K562 (cell line): Measurements from ENCODE around the gene GYS1. TPM values are rescaled to one million over a fixed set of nuclear protein-coding genes. Genes with fewer than 3 reads are reported as not detected.
A peak's percentile ranks its signal among the peaks of the same experiment; 100 is the strongest.

Experiments used
- BDP1 ChIP-seq: IDR thresholded peaks from 3 replicates; pipeline ENCODE4 v1.6.1; 2011; ENCODE audit not compliant: insufficient read length, insufficient read depth
- E2F5 ChIP-seq: sonication (generic); formaldehyde crosslinking; IDR thresholded peaks from 2 replicates; pipeline ENCODE4 v1.8.0; 2022; ENCODE audit warnings: mild to moderate bottlenecking, missing genetic modification reagents
- EP400 ChIP-seq: fragments of 450-650 bp; IDR thresholded peaks from 2 replicates; pipeline ENCODE4 v1.6.1; 2017; ENCODE audit warnings: antibody characterized with exemption, mild to moderate bottlenecking, moderate library complexity
- EZH2 ChIP-seq: IDR thresholded peaks from 2 replicates; pipeline ENCODE4 v1.6.1; 2012; ENCODE audit warnings: low read depth, mild to moderate bottlenecking, inconsistent platforms, low read length, borderline replicate concordance
- FOXA1 ChIP-seq: fragments of 450-650 bp; IDR thresholded peaks from 2 replicates; pipeline ENCODE4 v1.6.1; 2016; ENCODE audit warnings: mild to moderate bottlenecking, borderline replicate concordance
- FOXJ3 ChIP-seq: sonication (generic); formaldehyde crosslinking; IDR thresholded peaks from 2 replicates; pipeline ENCODE4 v1.4.0; 2020; ENCODE audit warnings: mild to moderate bottlenecking, missing genetic modification reagents
- GTF2A2 ChIP-seq: IDR thresholded peaks from 2 replicates; pipeline ENCODE4 v1.6.1; 2016; ENCODE audit warnings: mild to moderate bottlenecking, missing genetic modification characterization, missing compliant biosample characterization
- HDAC1 ChIP-seq, 2 experiments: fragments of 450-650 bp; IDR thresholded peaks; 2 replicates each; pipeline ENCODE4 v1.6.1; 2016 to 2017; ENCODE audit warnings: inconsistent platforms in 1 of 2, mild to moderate bottlenecking in 1 of 2, moderate library complexity in 1 of 2
- HDAC3 ChIP-seq: fragments of 450-650 bp; IDR thresholded peaks from 2 replicates; pipeline ENCODE4 v1.6.1; 2018; ENCODE audit warnings: borderline replicate concordance, mild to moderate bottlenecking, moderate library complexity; ENCODE audit not compliant: partially characterized antibody
- HMG20A ChIP-seq: fragments of 450-650 bp; formaldehyde crosslinking; conservative IDR thresholded peaks from 2 replicates; pipeline ENCODE4 v1.4.0; 2020; ENCODE audit warnings: mild to moderate bottlenecking, mixed read lengths
- MTA3 ChIP-seq: fragments of 450-650 bp; formaldehyde crosslinking; IDR thresholded peaks from 2 replicates; pipeline ENCODE4 v1.6.1; 2017; ENCODE audit warnings: mild to moderate bottlenecking, borderline replicate concordance
- MXI1 ChIP-seq: IDR thresholded peaks from 2 replicates; pipeline ENCODE4 v1.6.1; 2011; ENCODE audit warnings: low read depth, mild to moderate bottlenecking, improper control_type of control experiment, low read length
- NKRF ChIP-seq: fragments of 450-650 bp; IDR thresholded peaks from 2 replicates; pipeline ENCODE4 v1.6.1; 2016; ENCODE audit warnings: borderline replicate concordance
- NR2F6 ChIP-seq: fragments of 450-650 bp; formaldehyde crosslinking; IDR thresholded peaks from 2 replicates; pipeline ENCODE4 v1.4.0; 2020; ENCODE audit warnings: mild to moderate bottlenecking
- RHOXF2B ChIP-seq: fragments of 250-450 bp; sonication (Bioruptor Pico); conservative IDR thresholded peaks from 2 replicates; pipeline ENCODE4 v1.5.1; 2021
- SMAD2 ChIP-seq: fragments of 150-350 bp; IDR thresholded peaks from 2 replicates; pipeline ENCODE4 v1.6.1; 2014; ENCODE audit warnings: low read depth, mild to moderate bottlenecking, low read length
- THAP7 ChIP-seq: fragments of 250-450 bp; sonication (Bioruptor Pico); IDR thresholded peaks from 2 replicates; pipeline ENCODE4 v1.5.0; 2021
- YY1 ChIP-seq, 3 experiments: IDR thresholded peaks; 2 replicates each; pipeline ENCODE4 v1.6.1; 2011; ENCODE audit warnings: low read length in 2 of 3, mild to moderate bottlenecking in 2 of 3, moderate library complexity in 2 of 3, borderline replicate concordance in 1 of 3, control low read depth in 1 of 3, low read depth in 1 of 3; ENCODE audit not compliant: insufficient read depth in 3 of 3, insufficient replicate concordance in 2 of 3, control insufficient read depth in 1 of 3, insufficient read length in 1 of 3; ENCODE audit errors: extremely low read depth in 1 of 3
- ZBTB43 ChIP-seq: sonication (generic); formaldehyde crosslinking; IDR thresholded peaks from 2 replicates; pipeline ENCODE4 v1.8.0; 2023; ENCODE audit warnings: mild to moderate bottlenecking, missing genetic modification reagents
- ZNF121 ChIP-seq: sonication (generic); formaldehyde crosslinking; conservative IDR thresholded peaks from 2 replicates; pipeline ENCODE4 v1.8.0; 2022; ENCODE audit warnings: missing genetic modification reagents
- ZNF347 ChIP-seq: fragments of 450-650 bp; formaldehyde crosslinking; IDR thresholded peaks from 2 replicates; pipeline ENCODE4 v1.4.0; 2020; ENCODE audit warnings: low read depth, mild to moderate bottlenecking, moderate library complexity
- ZNF551 ChIP-seq: fragments of 250-450 bp; sonication (Bioruptor Pico); IDR thresholded peaks from 2 replicates; pipeline ENCODE4 v1.5.0; 2021; ENCODE audit warnings: mild to moderate bottlenecking, moderate library complexity
- ZNF668 ChIP-seq: fragments of 250-450 bp; sonication (Bioruptor Pico); IDR thresholded peaks from 2 replicates; pipeline ENCODE4 v1.8.0; 2022; ENCODE audit warnings: mild to moderate bottlenecking, inconsistent platforms
- polyA plus RNA-seq, 8 experiments: library from polyadenylated mRNA; depleted of rRNA in 4 of 8; stranded (reverse) in 5 of 8; unstranded in 3 of 8; fragments of >200 nt; fragmentation: Nextera tagmentation in 2 of 8; fragmentation: Illumina TruSeq in 1 of 8; extraction: Ambion mirVana in 2 of 8; extraction: Trizol in 1 of 8; gene quantifications; 2 replicates each; pipeline versions ENCODE4 v1.2.1 to v1.2.3, GENCODE V29; 2011 to 2014; ENCODE audit warnings: inconsistent platforms in 1 of 8, missing spikeins in 1 of 8
- total RNA-seq, 7 experiments: library from RNA; depleted of rRNA in 6 of 7; stranded (reverse); fragments of >200 nt in 6 of 7; fragmentation: Illumina TruSeq in 2 of 7; extraction: Trizol in 2 of 7; gene quantifications; 2 replicates each; pipeline versions ENCODE4 v1.2.1 to v1.2.3, GENCODE V29; 2011 to 2021; ENCODE audit warnings: low replicate concordance in 1 of 7

Gene GYS1
- total and polyA plus RNA-seq, 9 of the 15 experiments (the other 6 are each of a cell fraction or from before 2014, with no cell fraction given), result 1.9 to 31.1 (median 15.2) TPM

GRCh38 chr19:48962029-48962848, 30.9 kb downstream of the GYS1 start (continued):
- TF ChIP-seq EZH2 (no peak), EP400 (peak; percentile 67), ZNF551 (no peak), HDAC1 (IDR thresholded peaks at IDR 0.05) (peak in 1 of 2 experiments; percentile 74; a peak in 2 of 4 replicates), NKRF (0 out of 2 replicates have a peak, but pooled peaks have one; percentile 31), ZNF121 (CRISPR knock-in tag) (no peak), HMG20A (CRISPR knock-in tag) (no peak), HDAC3 (no peak), E2F5 (CRISPR knock-in tag) (peak; percentile 65; the same call in 1 of the 2 replicates), YY1 (IDR thresholded peaks at IDR 0.05; ENCODE audit: borderline replicate concordance in 1 of 3, control insufficient read depth in 1 of 3, extremely low read depth in 1 of 3, insufficient read depth in 3 of 3, insufficient read length in 1 of 3, insufficient replicate concordance in 2 of 3, low read depth in 1 of 3, low read length in 2 of 3) (peak in 1 of 3 experiments; percentile 14), SMAD2 (no peak), MTA3 (peak; percentile 94; the same call in 1 of the 2 replicates), THAP7 (CRISPR knock-in tag) (0 out of 2 replicates have a peak, but pooled peaks have one; percentile 12), ZNF668 (CRISPR knock-in tag) (no peak), ZBTB43 (CRISPR knock-in tag) (no peak), FOXA1 (no peak), GTF2A2 (tag) (no peak), ZNF347 (no peak), RHOXF2B (no peak), MXI1 (0 out of 2 replicates have a peak, but pooled peaks have one; percentile 26), NR2F6 (0 out of 2 replicates have a peak, but pooled peaks have one; percentile 59), BDP1 (no peak), FOXJ3 (CRISPR knock-in tag) (no peak)
